Esophagus squamous epithelium (tissue), 4 donors: ENCODE data around the gene RERE.

ENCODE experiments used
- POLR2A ChIP-seq, 4 donors: fragments of 450-650 bp; IDR thresholded peaks; one replicate each; pipeline ENCODE4 v1.6.1; 2017; ENCODE audit warnings: antibody characterized with exemption in 4 of 4, mild to moderate bottlenecking in 4 of 4, moderate library complexity in 3 of 4
- TF ChIP-seq, protein P1 (sequence below), 6 experiments: fragments of 450-650 bp in 4 of 6; fragments of 200-600 bp in 2 of 6; sonication (generic) in 2 of 6; IDR thresholded peaks; one replicate each; pipeline ENCODE4 v1.5.1; 2016 to 2019; ENCODE audit warnings: antibody characterized with exemption in 6 of 6, mild to moderate bottlenecking in 4 of 6, moderate library complexity in 4 of 6

DNA sequence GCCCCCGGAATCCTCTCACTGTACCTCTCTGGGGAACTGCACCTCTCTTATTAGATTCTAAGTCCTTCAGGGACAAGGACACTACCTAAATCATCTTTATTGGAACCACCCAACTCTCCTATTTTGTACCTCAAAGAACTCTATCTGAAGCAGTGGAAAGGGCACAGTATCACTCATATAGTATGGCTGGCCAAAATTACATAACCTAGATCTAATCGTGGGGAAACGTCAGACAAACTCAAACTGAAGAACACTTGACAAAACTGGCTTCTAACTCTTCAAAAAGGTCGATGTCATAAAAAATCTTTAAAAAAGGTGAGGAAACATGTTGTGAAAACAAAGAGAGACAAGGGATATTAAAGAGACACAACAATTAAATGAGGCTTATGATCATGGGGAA is 289.5 kb downstream of the RERE start:
- TF ChIP-seq, protein P1, sequence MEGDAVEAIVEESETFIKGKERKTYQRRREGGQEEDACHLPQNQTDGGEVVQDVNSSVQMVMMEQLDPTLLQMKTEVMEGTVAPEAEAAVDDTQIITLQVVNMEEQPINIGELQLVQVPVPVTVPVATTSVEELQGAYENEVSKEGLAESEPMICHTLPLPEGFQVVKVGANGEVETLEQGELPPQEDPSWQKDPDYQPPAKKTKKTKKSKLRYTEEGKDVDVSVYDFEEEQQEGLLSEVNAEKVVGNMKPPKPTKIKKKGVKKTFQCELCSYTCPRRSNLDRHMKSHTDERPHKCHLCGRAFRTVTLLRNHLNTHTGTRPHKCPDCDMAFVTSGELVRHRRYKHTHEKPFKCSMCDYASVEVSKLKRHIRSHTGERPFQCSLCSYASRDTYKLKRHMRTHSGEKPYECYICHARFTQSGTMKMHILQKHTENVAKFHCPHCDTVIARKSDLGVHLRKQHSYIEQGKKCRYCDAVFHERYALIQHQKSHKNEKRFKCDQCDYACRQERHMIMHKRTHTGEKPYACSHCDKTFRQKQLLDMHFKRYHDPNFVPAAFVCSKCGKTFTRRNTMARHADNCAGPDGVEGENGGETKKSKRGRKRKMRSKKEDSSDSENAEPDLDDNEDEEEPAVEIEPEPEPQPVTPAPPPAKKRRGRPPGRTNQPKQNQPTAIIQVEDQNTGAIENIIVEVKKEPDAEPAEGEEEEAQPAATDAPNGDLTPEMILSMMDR (IDR thresholded peaks at IDR 0.05): no peak
- no peak for TF ChIP-seq POLR2A (IDR thresholded peaks at IDR 0.05)
